ENCODE results near the gene CDC25C. TPM values are rescaled to one million over a fixed set of nuclear protein-coding genes. Genes with fewer than 3 reads are reported as not detected.

CDC25C gene
- total and polyA plus RNA-seq, 9 of the 15 experiments (the other 6 are each of a cell fraction or from before 2014, with no cell fraction given): 19.1 to 63.7 (median 31.9) TPM

DNA sequence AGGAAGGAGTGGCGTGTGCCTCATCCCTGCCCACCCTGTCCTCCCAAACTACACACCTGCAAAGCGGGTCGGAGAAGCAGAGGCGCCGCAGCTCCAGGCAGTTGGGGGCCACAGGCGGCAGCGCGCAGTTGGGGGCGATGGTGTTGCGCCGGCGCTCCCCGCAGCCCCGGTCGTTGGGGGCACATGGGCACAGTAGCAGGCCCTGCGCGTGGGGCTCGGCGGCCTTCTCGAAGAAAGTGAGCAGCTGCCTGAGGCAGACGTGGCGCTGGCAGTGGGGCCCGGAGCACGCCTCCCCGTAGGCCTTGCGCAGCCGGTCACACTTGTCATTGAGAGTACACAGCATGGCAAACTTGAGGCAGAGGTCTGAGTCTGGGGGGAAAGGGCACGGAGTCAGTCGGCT lies 74.0 kb downstream of the CDC25C start:
- WGBS (ENCODE audit: insufficient coverage, low coverage, missing lambda C conversion rate): 37% methylated on average over 21 of the region's 29 CpGs
- ATAC-seq (no peak), DNase-seq (ENCODE audit: extremely low read depth in 1 of 4, low spot score in 3 of 4) (no peak), FAIRE-seq (no peak)
- H3K27ac ChIP-seq (ENCODE audit: extremely low read depth, low read depth, low read length): no peak overlapping the region
- H3K9me3 ChIP-seq (replicated peaks; ENCODE audit: control insufficient read depth, insufficient read depth, low read depth, low read length): no peaks in the 10 kb centered on the region
- H4K20me1 ChIP-seq (replicated peaks; ENCODE audit: control insufficient read depth, insufficient read depth, low read length): no peaks in the 10 kb centered on the region
- 0 out of 4 replicates have a peak overlapping the region, but pooled peaks of 1 of the 2 experiments have one; percentile 22 for H3K9ac ChIP-seq (ENCODE audit: insufficient read depth in 1 of 2, low read depth in 2 of 2, low read length in 2 of 2)
- H3K27me3 ChIP-seq (ENCODE audit: control insufficient read depth in 2 of 2, insufficient read depth in 2 of 2, low read length in 2 of 2): peaks cover 19 to 42% of the 10 kb centered on the region in 2 experiments; a peak in 4 of 5 replicates
- no peak overlapping the region for H3K4me2 ChIP-seq (ENCODE audit: insufficient read depth, low read length)
- H3K4me1 ChIP-seq (replicated peaks in 1 of 2; ENCODE audit: control insufficient read depth in 2 of 2, insufficient read depth in 2 of 2, low read length in 2 of 2): peaks cover 0 to 6% of the 10 kb centered on the region in 2 experiments; a peak in 2 of 5 replicates
- TF ChIP-seq TAF7 (tag; IDR thresholded peaks at IDR 0.05) (no peak), MCM2 (IDR thresholded peaks at IDR 0.05; ENCODE audit: low read depth) (no peak)
- TF ChIP-seq, protein P1, sequence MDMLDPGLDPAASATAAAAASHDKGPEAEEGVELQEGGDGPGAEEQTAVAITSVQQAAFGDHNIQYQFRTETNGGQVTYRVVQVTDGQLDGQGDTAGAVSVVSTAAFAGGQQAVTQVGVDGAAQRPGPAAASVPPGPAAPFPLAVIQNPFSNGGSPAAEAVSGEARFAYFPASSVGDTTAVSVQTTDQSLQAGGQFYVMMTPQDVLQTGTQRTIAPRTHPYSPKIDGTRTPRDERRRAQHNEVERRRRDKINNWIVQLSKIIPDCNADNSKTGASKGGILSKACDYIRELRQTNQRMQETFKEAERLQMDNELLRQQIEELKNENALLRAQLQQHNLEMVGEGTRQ (CRISPR knock-in tag; IDR thresholded peaks at IDR 0.05): 0 out of 2 replicates have a peak, but pooled peaks have one; percentile 10
- no TSS peak for BruUV-seq (replicated peaks)
- H3K9me1 ChIP-seq (ENCODE audit: control insufficient read depth, insufficient read depth, low read length): no peaks in the 10 kb centered on the region
- no peak overlapping the region for H3K4me3 ChIP-seq
- H3K79me2 ChIP-seq (ENCODE audit: control insufficient read depth, insufficient read depth, low read length): no peaks in the 10 kb centered on the region
- CTCF ChIA-PET (ENCODE audit: low intra/inter-chr PET ratio): no interaction called here
- POLR2A ChIA-PET: no interaction called here
- H3K36me3 ChIP-seq (ENCODE audit: control insufficient read depth, insufficient read depth, low read length): no peaks in the 10 kb centered on the region
- in situ Hi-C loops (cut with MboI): no loop called here
- intact Hi-C loops (cut with micrococcal nuclease): no loop called here
- H2AFZ ChIP-seq (ENCODE audit: low read depth, low read length): no peak overlapping the region

GRCh38 chr5:138252944-138253343 lies 78.7 kb downstream of the CDC25C start:
- 7% methylated on average over 3 of the region's 3 CpGs for WGBS (ENCODE audit: insufficient coverage, low coverage, missing lambda C conversion rate)
- TF ChIP-seq ZFPM2 (CRISPR knock-in tag; IDR thresholded peaks at IDR 0.05) (no peak), TSC22D4 (tag; IDR thresholded peaks at IDR 0.05) (no peak), NFXL1 (CRISPR knock-in tag; IDR thresholded peaks at IDR 0.05) (no peak), TCF7L2 (IDR thresholded peaks at IDR 0.05; ENCODE audit: low read depth, low read length) (no peak), JUN (IDR thresholded peaks at IDR 0.05; ENCODE audit: borderline replicate concordance, low read depth, low read length) (no peak), JUN (CRISPR knock-in tag; IDR thresholded peaks at IDR 0.05; ENCODE audit: borderline replicate concordance) (no peak), SNIP1 (IDR thresholded peaks at IDR 0.05; ENCODE audit: low read depth) (no peak), PML (IDR thresholded peaks at IDR 0.05; ENCODE audit: low read length) (no peak), MAFF (IDR thresholded peaks at IDR 0.05; ENCODE audit: low read length) (no peak)
- TF ChIP-seq, protein P2, sequence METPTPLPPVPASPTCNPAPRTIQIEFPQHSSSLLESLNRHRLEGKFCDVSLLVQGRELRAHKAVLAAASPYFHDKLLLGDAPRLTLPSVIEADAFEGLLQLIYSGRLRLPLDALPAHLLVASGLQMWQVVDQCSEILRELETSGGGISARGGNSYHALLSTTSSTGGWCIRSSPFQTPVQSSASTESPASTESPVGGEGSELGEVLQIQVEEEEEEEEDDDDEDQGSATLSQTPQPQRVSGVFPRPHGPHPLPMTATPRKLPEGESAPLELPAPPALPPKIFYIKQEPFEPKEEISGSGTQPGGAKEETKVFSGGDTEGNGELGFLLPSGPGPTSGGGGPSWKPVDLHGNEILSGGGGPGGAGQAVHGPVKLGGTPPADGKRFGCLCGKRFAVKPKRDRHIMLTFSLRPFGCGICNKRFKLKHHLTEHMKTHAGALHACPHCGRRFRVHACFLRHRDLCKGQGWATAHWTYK (CRISPR knock-in tag; IDR thresholded peaks at IDR 0.05): no peak
- TF ChIP-seq, protein P3, sequence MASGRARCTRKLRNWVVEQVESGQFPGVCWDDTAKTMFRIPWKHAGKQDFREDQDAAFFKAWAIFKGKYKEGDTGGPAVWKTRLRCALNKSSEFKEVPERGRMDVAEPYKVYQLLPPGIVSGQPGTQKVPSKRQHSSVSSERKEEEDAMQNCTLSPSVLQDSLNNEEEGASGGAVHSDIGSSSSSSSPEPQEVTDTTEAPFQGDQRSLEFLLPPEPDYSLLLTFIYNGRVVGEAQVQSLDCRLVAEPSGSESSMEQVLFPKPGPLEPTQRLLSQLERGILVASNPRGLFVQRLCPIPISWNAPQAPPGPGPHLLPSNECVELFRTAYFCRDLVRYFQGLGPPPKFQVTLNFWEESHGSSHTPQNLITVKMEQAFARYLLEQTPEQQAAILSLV (tag; IDR thresholded peaks at IDR 0.05): no peak
- peak; percentile 19; the same call in 1 of the 3 replicates for ATAC-seq
- Histone ChIP-seq H3K9me3 (replicated peaks; ENCODE audit: control insufficient read depth, insufficient read depth, low read depth, low read length) (no peaks in the 10 kb centered on the region), H3K27me3 (ENCODE audit: control insufficient read depth in 2 of 2, insufficient read depth in 2 of 2, low read length in 2 of 2) (peaks cover 8 to 28% of the 10 kb centered on the region in 2 experiments; a peak in 4 of 5 replicates), H3K4me2 (ENCODE audit: insufficient read depth, low read length) (no peak overlapping the region), H2AFZ (ENCODE audit: low read depth, low read length) (no peak overlapping the region), H3K9ac (ENCODE audit: insufficient read depth in 1 of 2, low read depth in 2 of 2, low read length in 2 of 2) (no peak overlapping the region), H3K9me1 (ENCODE audit: control insufficient read depth, insufficient read depth, low read length) (no peaks in the 10 kb centered on the region), H3K4me3 (no peak overlapping the region), H3K36me3 (ENCODE audit: control insufficient read depth, insufficient read depth, low read length) (no peaks in the 10 kb centered on the region), H4K20me1 (replicated peaks; ENCODE audit: control insufficient read depth, insufficient read depth, low read length) (no peaks in the 10 kb centered on the region), H3K4me1 (replicated peaks in 1 of 2; ENCODE audit: control insufficient read depth in 2 of 2, insufficient read depth in 2 of 2, low read length in 2 of 2) (peaks cover 0 to 6% of the 10 kb centered on the region in 2 experiments; a peak in 2 of 5 replicates), H3K79me2 (ENCODE audit: control insufficient read depth, insufficient read depth, low read length) (no peaks in the 10 kb centered on the region), H3K27ac (ENCODE audit: extremely low read depth, low read depth, low read length) (no peak overlapping the region)
- ChIA-PET CTCF (ENCODE audit: low intra/inter-chr PET ratio) (no interaction called here), POLR2A (interaction anchor here (0.6 to 1.5 kb wide), 3 partner anchors 11 to 87 kb away, joined by 3 to 4 read pairs (median 3); no protein-coding TSS in a partner anchor)
- FAIRE-seq: no peak
- in situ Hi-C loops (cut with MboI) (no loop called here), intact Hi-C loops (cut with micrococcal nuclease) (no loop called here)
- DNase-seq (ENCODE audit: extremely low read depth in 1 of 4, low spot score in 3 of 4): no peak
- no TSS peak for BruUV-seq (replicated peaks)

Measured in K562 (cell line).